CD4-positive, alpha-beta T cell treated with Interferon gamma for 1 hour (primary cell): ENCODE data around the gene HS6ST3.

Experiments used
- DNase-seq: peaks from one replicate; pipeline ENCODE4 v3.0.0-alpha.2; 2020

Gene HS6ST3

GRCh38 chr13:96573563-96573962 is 483.7 kb downstream of the HS6ST3 start:
- DNase-seq, result no peak

GRCh38 chr13:96575423-96576320 is 485.8 kb downstream of the HS6ST3 start:
- DNase-seq, result no peak

GRCh38 chr13:96581741-96582140 is 491.8 kb downstream of the HS6ST3 start:
- no peak for DNase-seq

GRCh38 chr13:96615252-96615651 is 525.3 kb downstream of the HS6ST3 start:
- no peak for DNase-seq

GRCh38 chr13:96617528-96617927 is 527.6 kb downstream of the HS6ST3 start:
- no peak for DNase-seq

- no peak for DNase-seq
Measured at GRCh38 chr13:96621634-96622183, 531.8 kb downstream of the HS6ST3 start.

- DNase-seq, result no peak
Measured at GRCh38 chr13:96629331-96629730, 539.4 kb downstream of the HS6ST3 start.

GRCh38 chr13:96632536-96633320 is 542.8 kb downstream of the HS6ST3 start:
- DNase-seq, result no peak

- no peak for DNase-seq
Measured at GRCh38 chr13:96636001-96636709, 546.2 kb downstream of the HS6ST3 start.

GRCh38 chr13:96637039-96637438 is 547.1 kb downstream of the HS6ST3 start:
- DNase-seq, result no peak

GRCh38 chr13:96646101-96646500 is 556.2 kb downstream of the HS6ST3 start:
- DNase-seq, result no peak

- no peak for DNase-seq
Measured at GRCh38 chr13:96646515-96647211, 556.8 kb downstream of the HS6ST3 start.

GRCh38 chr13:96650301-96650886 is 560.5 kb downstream of the HS6ST3 start:
- DNase-seq, result no peak

- no peak for DNase-seq
Measured at GRCh38 chr13:96651598-96651997, 561.7 kb downstream of the HS6ST3 start.

GRCh38 chr13:96652506-96652905 is 562.6 kb downstream of the HS6ST3 start:
- no peak for DNase-seq

- DNase-seq, result no peak
Measured at GRCh38 chr13:96661612-96662011, 571.7 kb downstream of the HS6ST3 start.

GRCh38 chr13:96662036-96662435 is 572.1 kb downstream of the HS6ST3 start:
- no peak for DNase-seq

GRCh38 chr13:96667294-96668018 is 577.5 kb downstream of the HS6ST3 start:
- DNase-seq, result no peak

GRCh38 chr13:96671073-96671472 is 581.2 kb downstream of the HS6ST3 start:
- DNase-seq, result no peak

GRCh38 chr13:96672016-96672415 is 582.1 kb downstream of the HS6ST3 start:
- DNase-seq, result no peak

- DNase-seq, result no peak
Measured at GRCh38 chr13:96673825-96674224, 583.9 kb downstream of the HS6ST3 start.
